ENCODE data around the gene PCK1.

DNA sequence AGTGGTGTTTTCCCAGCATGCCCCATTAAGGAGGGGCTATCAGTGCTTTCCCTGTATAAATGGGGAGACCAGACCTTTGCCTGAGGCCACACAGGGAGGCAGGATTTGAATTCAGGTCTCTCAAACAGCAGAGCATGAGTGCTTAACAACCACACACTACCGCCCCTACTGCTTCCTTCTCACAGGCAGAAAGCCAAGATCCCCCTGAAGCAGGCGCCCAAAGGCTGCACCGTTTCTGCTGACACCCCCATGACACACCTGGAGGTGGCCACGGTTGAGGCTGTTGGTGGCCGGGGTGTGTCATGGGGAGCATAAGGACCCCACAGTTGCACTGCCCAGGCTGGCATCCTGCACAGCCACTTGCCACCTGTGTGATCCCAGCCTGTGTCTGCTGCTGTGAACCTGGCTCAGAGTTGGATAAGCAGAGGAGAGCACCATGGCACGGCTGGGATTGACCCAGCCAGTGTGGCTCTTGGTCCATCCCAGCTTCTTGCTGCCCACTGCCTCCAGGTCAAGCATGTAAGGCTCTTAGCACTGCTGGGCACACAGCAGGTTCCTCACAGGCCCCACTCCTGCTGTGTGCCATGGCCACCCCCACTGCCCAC, 28.3 kb downstream of the PCK1 start:
- TF ChIP-seq, protein P1, sequence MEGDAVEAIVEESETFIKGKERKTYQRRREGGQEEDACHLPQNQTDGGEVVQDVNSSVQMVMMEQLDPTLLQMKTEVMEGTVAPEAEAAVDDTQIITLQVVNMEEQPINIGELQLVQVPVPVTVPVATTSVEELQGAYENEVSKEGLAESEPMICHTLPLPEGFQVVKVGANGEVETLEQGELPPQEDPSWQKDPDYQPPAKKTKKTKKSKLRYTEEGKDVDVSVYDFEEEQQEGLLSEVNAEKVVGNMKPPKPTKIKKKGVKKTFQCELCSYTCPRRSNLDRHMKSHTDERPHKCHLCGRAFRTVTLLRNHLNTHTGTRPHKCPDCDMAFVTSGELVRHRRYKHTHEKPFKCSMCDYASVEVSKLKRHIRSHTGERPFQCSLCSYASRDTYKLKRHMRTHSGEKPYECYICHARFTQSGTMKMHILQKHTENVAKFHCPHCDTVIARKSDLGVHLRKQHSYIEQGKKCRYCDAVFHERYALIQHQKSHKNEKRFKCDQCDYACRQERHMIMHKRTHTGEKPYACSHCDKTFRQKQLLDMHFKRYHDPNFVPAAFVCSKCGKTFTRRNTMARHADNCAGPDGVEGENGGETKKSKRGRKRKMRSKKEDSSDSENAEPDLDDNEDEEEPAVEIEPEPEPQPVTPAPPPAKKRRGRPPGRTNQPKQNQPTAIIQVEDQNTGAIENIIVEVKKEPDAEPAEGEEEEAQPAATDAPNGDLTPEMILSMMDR (IDR thresholded peaks at IDR 0.05) = no peak
- TF ChIP-seq POLR2A (IDR thresholded peaks at IDR 0.05) (no peak), POLR2AphosphoS5 (IDR thresholded peaks at IDR 0.05) (no peak)

Data from suprapubic skin (tissue), 4 donors.